ENCODE data around the gene CREB3L2. TPM values are rescaled to one million over a fixed set of nuclear protein-coding genes. Genes with fewer than 3 reads are reported as not detected.

CREB3L2 gene
- total RNA-seq, 1 experiment from 2014 or later: 49.8 TPM

- ChIA-PET CTCF (no interaction called here), POLR2A (no interaction called here), RAD21 (ENCODE audit: low non-redundant PET in 1 of 2, low total read pairs in 2 of 2, uncharacterized antibody in 2 of 2, unreplicated experiment in 2 of 2) (no interaction called here)
- Histone ChIP-seq H3K4me2 (ENCODE audit: low read length) (no peak overlapping the region), H3K27me3 (ENCODE audit: insufficient read depth, low read length) (peaks cover 4% of the 10 kb centered on the region; the same call in 1 of the 2 replicates), H3K9me3 (ENCODE audit: control insufficient read depth in 1 of 2, insufficient read depth in 1 of 2, low read depth in 1 of 2, low read length in 2 of 2) (no peaks in the 10 kb centered on the region), H3K9me2 (ENCODE audit: insufficient read depth) (no peaks in the 10 kb centered on the region), H4K20me1 (ENCODE audit: insufficient read depth) (no peaks in the 10 kb centered on the region), H2AFZ (ENCODE audit: low read depth, low read length, poor library complexity, severe bottlenecking) (no peak overlapping the region), H3K9ac (ENCODE audit: low read length) (no peak overlapping the region), H3K4me3 (replicated peaks in 1 of 2; ENCODE audit: low read depth in 1 of 2, low read length in 2 of 2) (no peak overlapping the region), H3K36me3 (ENCODE audit: control insufficient read depth in 1 of 2, insufficient read depth in 2 of 2, low read length in 2 of 2) (no peaks in the 10 kb centered on the region), H3K79me2 (ENCODE audit: insufficient read depth, low read length) (no peaks in the 10 kb centered on the region), H3K27ac (ENCODE audit: low read depth, low read length) (no peak overlapping the region), H3K4me1 (ENCODE audit: control insufficient read depth in 1 of 2, insufficient read depth in 2 of 2, low read length in 2 of 2) (no peaks in the 10 kb centered on the region)
- ATAC-seq (no peak), DNase-seq (ENCODE audit: low read depth, low spot score) (no peak)
- no peak for TF ChIP-seq EGR1 (IDR thresholded peaks at IDR 0.05; ENCODE audit: low read depth)
- no peak for TF ChIP-seq ELF1 (IDR thresholded peaks at IDR 0.05; ENCODE audit: borderline replicate concordance, low read depth)
- no peak for TF ChIP-seq CBX3 (IDR thresholded peaks at IDR 0.05; ENCODE audit: low read depth)
- TF ChIP-seq CTCF (IDR thresholded peaks at IDR 0.05 in 2 of 3, conservative IDR thresholded peaks at IDR 0.05 in 1 of 3; ENCODE audit: borderline replicate concordance in 1 of 3, insufficient read depth in 1 of 3, low read depth in 2 of 3, low read length in 2 of 3): no peak
- no TSS peak for BruUV-seq (replicated peaks)
- intact Hi-C loops (cut with micrococcal nuclease): no loop called here
Observed at GRCh38 chr7:137846549-137846826, 155.4 kb downstream of the CREB3L2 start.

- Histone ChIP-seq H3K9me2 (ENCODE audit: insufficient read depth) (no peaks in the 10 kb centered on the region), H3K36me3 (ENCODE audit: control insufficient read depth in 1 of 2, insufficient read depth in 2 of 2, low read length in 2 of 2) (no peaks in the 10 kb centered on the region), H2AFZ (ENCODE audit: low read depth, low read length, poor library complexity, severe bottlenecking) (no peak overlapping the region), H3K9ac (ENCODE audit: low read length) (no peak overlapping the region), H3K27me3 (ENCODE audit: insufficient read depth, low read length) (peaks cover 4% of the 10 kb centered on the region; the same call in 1 of the 2 replicates), H3K4me1 (ENCODE audit: control insufficient read depth in 1 of 2, insufficient read depth in 2 of 2, low read length in 2 of 2) (no peaks in the 10 kb centered on the region), H3K27ac (ENCODE audit: low read depth, low read length) (no peak overlapping the region), H3K79me2 (ENCODE audit: insufficient read depth, low read length) (no peaks in the 10 kb centered on the region), H3K4me3 (replicated peaks in 1 of 2; ENCODE audit: low read depth in 1 of 2, low read length in 2 of 2) (no peak overlapping the region), H4K20me1 (ENCODE audit: insufficient read depth) (no peaks in the 10 kb centered on the region), H3K4me2 (ENCODE audit: low read length) (no peak overlapping the region), H3K9me3 (ENCODE audit: control insufficient read depth in 1 of 2, insufficient read depth in 1 of 2, low read depth in 1 of 2, low read length in 2 of 2) (no peaks in the 10 kb centered on the region)
- BruUV-seq (replicated peaks): no TSS peak
- ChIA-PET POLR2A (no interaction called here), RAD21 (ENCODE audit: low non-redundant PET in 1 of 2, low total read pairs in 2 of 2, uncharacterized antibody in 2 of 2, unreplicated experiment in 2 of 2) (no interaction called here), CTCF (no interaction called here)
- ATAC-seq: no peak
- intact Hi-C loops (cut with micrococcal nuclease): no loop called here
- no peak for DNase-seq (ENCODE audit: low read depth, low spot score)
- no peak for TF ChIP-seq REST (IDR thresholded peaks at IDR 0.05; ENCODE audit: low read depth)
- TF ChIP-seq MAX (IDR thresholded peaks at IDR 0.05): no peak
- TF ChIP-seq ZFX (IDR thresholded peaks at IDR 0.05): no peak
- TF ChIP-seq SIN3A (IDR thresholded peaks at IDR 0.05; ENCODE audit: low read depth): no peak
- no peak for TF ChIP-seq EGR1 (IDR thresholded peaks at IDR 0.05; ENCODE audit: low read depth)
- no peak for TF ChIP-seq SP1 (IDR thresholded peaks at IDR 0.05; ENCODE audit: low read depth)
- TF ChIP-seq CTCF (IDR thresholded peaks at IDR 0.05 in 2 of 3, conservative IDR thresholded peaks at IDR 0.05 in 1 of 3; ENCODE audit: borderline replicate concordance in 1 of 3, insufficient read depth in 1 of 3, low read depth in 2 of 3, low read length in 2 of 3): no peak
- TF ChIP-seq POLR2AphosphoS5 (IDR thresholded peaks at IDR 0.05; ENCODE audit: low read depth, low read length): no peak
- no peak for TF ChIP-seq FOSL1 (IDR thresholded peaks at IDR 0.05; ENCODE audit: low read depth)
- no peak for TF ChIP-seq EZH2 (IDR thresholded peaks at IDR 0.05)
Observed at GRCh38 chr7:137844677-137845425, 157.0 kb downstream of the CREB3L2 start.

Data from HCT116 (cell line).